COLO829 (cell line): Measurements from ENCODE around the gene TUBGCP4.
"Not testable (repeated sequence)": the region's sequence is repeated elsewhere in the genome, so short reads cannot be mapped to it uniquely, and the experiment has no call there.

Experiments used
- DNase-seq: peaks from one replicate; pipeline ENCODE4 v3.0.0; 2012; ENCODE audit warnings: low spot score

The TUBGCP4 gene, protein sequence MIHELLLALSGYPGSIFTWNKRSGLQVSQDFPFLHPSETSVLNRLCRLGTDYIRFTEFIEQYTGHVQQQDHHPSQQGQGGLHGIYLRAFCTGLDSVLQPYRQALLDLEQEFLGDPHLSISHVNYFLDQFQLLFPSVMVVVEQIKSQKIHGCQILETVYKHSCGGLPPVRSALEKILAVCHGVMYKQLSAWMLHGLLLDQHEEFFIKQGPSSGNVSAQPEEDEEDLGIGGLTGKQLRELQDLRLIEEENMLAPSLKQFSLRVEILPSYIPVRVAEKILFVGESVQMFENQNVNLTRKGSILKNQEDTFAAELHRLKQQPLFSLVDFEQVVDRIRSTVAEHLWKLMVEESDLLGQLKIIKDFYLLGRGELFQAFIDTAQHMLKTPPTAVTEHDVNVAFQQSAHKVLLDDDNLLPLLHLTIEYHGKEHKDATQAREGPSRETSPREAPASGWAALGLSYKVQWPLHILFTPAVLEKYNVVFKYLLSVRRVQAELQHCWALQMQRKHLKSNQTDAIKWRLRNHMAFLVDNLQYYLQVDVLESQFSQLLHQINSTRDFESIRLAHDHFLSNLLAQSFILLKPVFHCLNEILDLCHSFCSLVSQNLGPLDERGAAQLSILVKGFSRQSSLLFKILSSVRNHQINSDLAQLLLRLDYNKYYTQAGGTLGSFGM

DNA sequence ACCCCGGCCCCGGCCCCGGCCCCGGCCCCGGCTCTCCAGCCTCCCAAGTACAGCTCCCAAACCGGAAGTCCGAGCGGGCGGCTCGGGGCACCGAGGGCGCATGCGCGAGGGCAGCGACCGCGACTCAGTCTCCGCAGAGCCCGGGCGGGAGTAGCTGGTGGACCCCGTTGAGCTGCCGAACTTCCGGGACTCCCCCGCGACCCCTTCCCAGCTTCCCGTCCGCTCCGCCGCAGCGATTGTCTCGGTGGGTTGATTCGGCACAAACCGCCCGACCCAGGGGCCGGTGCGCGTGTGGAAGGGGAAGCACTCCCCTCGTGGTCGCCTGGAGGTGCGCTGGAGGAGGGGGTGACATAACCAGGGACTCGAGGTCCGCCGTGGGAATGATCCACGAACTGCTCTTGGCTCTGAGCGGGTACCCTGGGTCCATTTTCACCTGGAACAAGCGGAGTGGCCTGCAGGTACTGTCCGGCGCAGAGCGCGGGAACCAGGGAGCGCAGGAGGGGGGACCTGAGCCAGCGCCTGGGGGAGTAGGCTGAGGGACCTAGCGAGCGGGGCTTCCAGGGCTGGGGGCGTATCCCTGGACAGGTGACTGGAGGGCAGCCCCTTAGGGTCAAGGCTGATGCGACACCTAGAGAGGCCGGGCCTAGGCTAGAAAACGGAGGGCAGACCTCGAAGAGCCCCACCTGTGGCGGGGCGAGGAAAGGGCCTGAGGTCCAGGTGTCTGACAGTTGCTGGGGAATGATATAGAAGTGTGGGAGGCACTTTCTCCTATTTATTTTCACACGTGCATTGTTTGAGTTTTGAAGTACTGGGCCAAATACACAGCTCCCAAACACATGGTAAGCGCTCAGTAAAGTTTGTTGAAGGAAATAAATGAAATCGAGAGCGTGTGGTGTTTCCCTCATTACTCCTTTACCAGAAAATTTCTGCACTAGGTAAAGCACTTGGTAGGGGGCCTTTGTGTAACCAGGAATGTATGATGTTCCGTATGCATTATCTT, at the start of gene TUBGCP4, which contains the start of gene ZSCAN29:
Gene TUBGCP4, plus strand, starts transcription at position 127 of the 1,000 bp plus-strand sequence. Its CDS starts 254 bp downstream, at position 381.
Gene ZSCAN29, minus strand, starts transcription at position 69 of the 1,000 bp plus-strand sequence. CDS start 1,130 bp downstream, outside the sequence.
- peak; percentile 58 for DNase-seq

DNA sequence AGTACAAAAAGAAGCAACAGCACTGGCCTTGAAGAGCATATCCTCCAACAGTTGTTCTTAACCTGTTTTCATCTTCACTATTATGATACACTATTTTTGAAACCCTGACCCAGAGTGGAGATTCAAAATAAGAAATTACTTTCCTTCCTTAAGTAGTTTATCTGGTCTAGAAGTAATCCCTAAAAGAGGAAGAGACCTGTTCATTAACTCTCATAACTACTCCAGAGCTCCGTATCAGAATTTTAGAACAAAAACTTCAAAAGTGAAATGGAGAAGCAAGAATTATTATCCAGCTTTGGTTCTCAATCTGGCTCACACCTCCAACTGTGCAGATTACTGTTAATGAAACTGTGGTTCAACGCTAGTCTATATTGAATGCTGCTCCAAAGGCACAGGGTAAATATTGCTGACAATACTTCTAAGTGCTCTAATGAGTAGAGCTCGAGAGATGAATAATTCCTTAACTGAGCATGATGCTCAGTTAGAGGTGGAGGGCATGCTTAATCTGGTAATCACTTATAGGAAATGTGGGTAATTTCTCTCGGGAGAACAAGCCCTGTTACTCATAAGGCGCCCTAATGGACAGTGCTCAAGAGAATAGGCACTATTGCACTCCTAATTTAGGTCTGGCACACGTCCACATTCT, 45.7 kb upstream of the TUBGCP4 start:
- no peak for DNase-seq

DNA sequence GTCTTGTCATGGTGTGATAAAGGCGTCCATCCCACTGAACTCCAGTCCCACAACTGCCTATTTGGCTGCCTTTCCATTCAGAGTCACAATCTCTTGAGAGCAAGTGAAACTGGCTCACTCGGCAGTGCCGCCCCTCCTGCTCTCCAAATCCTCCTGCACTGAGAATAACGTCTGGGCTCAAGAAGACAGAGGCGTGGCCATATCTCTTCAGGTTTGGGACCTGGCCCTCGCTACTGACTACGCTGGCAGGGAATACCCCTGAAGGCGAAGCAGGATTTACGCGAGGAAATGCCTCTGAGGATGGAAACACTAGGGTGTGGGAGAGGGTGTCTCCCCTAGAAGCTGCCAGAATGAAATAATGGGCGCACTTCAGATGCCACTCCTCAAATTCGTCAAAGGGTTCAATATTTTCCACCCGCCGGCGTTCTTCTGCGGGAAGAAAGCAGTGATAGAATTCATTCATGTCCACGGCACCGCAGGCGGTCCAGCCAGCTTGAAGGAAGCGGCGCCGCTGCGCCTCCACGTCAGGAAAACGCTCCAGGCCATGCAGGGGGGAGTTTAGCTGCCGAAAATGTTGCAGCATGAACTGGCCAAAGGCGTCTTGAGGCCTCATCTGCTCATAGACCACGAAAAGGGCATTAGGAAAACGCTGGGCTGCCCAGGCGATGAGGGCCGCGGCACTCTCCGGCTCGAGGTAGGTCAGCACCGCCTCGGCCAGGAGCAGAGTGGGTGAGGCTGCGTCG, 41.5 kb upstream of the TUBGCP4 start:
- DNase-seq, result no peak

DNA sequence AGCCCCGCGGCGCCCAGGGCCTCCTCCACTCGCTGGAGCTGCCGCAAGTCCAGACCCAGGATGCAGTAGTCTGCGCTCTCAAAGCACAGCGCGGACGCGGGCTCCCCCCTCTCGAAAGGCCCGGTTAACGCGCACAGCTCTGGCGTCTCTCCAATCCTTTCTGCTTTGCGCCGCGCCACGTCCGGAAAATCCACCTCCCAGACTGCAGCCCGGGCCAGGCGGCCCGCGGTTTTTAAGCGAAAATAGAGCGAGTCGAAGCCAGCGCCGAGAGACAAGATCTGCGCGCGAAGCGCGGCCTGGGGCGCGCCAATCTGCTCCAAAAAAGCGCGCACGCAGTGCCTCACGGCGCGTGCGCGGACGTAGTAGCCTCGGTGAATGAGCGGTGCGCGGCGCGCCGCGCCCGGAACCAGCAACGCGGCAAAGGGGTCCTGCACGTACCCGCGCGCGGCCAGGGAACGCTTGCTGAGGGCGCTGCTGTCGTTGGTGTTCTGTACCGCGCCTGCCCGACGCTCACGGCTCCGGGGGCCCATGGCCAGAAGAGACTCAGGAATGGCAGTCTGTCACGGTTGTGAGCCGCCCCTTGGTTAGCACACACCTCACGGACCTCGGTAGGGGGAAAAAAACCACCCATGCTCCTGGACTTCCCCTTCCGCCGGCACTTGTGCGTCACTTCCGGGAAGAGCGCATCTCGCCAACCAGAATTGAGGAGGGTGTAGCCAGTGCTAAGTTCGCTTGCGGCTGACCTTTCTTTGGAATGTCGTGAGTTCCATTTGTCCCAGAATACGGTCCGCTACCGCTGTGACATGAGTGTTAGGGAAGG, 40.7 kb upstream of the TUBGCP4 start, which contains the start of gene LCMT2:
Gene LCMT2, minus strand, starts transcription at position 614 of the 820 bp plus-strand sequence. Its CDS starts 84 bp downstream, at position 530.
- peak; percentile 68 for DNase-seq

DNA sequence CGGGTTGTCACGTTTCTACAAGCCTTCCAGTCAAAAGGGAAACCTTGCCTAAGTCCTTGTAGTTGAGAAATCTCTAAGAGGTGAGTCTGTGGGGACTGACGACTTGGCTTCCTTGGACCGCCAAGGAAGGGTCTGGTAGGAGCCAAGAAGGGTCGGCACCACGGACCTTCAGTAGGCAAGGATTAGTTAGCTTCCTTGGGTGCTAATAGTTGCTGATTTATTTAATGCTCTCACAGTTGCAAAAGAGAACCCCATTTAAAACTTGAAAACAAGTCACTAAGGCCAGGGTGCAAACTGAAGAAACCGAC, 40.2 kb upstream of the TUBGCP4 start:
- DNase-seq, result no peak

DNA sequence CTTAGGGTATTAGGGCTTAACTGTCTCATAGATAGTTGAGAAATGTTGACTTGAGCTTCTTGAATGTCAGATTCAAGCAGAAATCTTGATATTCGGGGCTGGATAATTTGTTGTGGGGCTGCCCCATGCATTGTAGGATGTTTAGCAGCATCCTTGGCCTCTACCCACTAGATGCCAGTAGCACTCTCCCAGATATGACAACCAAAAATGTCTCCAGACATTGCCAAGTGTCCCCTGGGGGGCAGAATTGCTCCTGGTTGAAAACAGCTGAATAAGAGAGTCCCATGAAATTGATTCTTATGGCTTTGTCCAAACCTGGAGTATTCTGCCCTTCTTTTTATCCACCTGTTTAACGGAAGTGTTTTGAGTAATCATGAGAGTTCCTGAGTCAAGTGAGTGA, 24.6 kb upstream of the TUBGCP4 start:
- no peak for DNase-seq

DNA sequence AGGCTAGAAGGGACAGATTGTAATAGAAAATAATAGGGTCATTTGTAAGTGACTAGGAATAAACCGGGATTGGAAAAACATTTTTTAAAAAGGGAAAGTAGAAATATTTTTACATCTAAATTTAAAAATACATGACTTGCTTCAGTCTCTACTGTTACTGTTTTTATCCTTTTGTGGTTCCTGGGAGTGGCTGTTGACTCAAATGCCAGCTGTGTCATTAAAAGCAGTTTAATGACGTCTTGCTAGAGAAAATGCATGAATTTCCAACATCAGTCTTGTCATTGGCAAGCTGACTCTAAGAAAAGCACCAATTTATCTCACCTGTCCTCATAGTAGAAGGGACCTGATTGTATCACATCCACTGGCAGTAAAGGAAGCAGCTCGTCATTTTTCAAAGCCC, 23.8 kb upstream of the TUBGCP4 start:
- no peak for DNase-seq

DNA sequence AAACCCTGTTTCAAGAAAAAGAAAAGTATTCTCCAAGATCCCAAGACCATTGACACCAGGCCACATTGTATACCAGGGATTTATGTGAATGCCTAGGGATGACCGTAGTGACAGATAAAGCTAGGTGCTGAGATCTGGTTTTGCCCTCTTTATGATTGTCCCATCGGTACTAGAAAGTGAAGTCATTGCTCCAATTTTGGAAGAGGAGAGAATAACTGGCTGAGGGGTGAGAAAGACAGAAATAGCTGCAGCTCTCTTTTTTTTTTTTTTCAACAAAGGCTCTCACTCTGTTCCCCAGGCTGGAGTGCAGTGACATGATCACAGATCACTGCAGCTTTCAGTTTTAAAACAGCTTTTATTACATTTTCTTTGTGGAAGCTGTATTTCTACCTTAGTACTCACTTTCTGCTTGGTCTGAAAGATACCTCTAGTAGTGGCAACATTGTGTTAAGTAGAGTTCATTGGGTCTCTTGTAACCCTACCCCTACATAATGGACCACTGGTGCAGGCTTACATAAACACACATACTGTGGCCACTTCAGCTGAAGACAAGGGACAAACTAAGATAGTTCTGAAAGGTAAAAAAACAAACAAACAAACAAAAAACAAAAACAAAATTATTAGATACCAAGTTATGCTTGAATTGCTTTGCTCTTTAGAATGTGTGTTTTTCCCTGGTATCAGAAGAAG, 18.1 kb upstream of the TUBGCP4 start:
- no peak for DNase-seq

DNA sequence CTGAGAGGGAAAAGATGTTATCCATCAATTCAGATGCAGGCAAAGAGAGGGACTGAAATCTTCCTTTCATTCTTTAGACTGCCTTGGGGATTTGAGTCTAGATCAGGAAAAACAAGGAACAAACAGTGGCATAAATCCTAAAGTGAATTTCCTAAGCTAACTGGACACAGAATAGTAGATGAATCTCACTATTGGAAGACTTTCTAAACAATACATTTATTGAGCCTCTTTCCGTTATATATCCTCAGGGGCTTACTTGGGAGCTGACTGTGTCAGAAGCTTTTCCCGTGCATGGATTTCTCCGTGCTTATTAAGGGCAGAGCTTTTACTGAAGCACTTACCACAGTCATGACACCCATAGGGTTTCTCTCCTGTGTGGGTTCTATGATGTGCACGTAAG, 10.1 kb upstream of the TUBGCP4 start:
- no peak for DNase-seq

DNA sequence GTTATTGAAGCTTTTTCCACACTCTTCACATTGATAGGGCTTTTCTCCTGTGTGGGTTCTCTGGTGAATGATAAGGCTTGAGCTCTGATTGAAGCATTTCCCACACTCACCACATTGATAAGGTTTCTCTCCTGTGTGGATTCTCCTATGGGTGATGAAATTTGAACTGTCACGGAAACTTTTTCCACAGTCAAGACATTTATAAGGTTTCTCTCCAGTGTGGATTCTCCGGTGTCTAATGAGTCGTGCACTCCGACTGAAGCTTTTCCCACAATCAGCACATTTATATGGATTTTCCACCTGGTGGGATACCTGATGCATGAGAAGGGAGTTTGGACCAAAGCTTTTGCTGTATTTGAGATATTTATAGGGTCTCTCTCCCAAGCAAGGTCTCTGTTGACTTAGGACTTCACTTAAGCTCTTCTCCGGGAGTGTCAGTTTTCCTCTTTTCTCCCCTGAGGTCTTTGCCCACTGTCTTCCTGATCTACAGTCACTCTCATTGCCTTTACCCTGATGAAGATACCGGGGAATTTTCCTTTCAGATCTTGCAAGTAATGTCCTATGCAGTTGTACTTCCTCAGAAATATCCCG, 9.5 kb upstream of the TUBGCP4 start:
- no peak for DNase-seq

DNA sequence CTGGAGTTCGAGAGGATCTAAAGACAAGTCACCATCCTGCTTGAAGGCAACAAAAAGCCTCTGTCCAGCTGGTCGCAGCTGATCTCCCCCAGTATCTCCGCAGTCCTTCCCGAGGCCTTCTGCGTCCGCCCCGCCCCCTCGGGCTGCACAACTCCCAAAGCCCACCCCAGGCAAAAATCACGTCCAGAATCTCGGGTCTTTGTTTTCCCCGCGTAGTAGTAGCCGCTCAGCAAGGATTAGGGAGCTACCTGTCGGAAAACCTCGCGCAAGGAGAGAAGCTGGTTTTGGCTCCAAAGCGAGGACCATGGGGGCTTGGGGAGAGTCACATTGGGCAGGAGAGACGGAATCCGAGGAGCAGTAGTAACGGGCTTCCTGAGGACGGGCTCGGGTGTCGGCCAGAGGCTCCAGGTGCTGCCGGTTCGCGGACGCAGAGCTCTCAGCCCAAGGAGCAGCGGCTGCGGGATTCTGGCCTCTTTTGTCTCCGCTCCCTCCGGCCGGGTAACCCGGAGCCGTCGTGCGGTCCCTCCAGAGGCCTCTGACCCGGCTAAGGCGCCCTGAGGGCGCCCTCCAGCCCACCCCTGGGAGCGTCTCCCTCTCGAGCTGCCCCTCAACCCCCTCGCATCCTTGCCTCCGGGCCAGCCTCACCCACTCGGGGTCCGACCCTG, 459 bp upstream of the TUBGCP4 start:
- DNase-seq, result no peak

DNA sequence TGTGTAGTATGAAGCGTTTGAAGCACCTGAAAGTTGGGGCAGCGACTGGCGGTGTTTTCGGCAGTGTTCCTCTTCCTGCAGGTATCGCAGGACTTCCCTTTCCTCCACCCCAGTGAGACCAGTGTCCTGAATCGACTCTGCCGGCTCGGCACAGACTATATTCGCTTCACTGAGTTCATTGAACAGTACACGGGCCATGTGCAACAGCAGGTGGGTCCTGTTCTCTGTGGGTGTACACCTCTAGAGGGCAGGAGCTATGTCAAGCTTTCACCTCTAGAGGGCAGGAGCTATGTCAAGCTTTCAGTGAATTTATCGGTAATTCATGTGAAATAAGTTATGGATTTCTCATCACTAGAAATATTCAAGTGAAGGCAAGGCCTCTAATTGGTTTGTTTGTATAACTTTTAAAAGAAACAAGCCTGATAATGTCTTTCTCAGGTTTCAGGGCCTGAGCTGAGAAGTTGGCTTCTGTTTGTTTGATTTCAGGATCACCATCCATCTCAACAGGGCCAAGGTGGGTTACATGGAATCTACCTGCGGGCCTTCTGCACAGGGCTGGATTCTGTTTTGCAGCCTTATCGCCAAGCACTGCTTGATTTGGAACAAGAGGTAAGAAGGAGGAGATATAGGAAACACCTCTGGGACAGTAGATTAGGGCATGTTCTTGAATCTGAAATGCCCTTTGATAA, 5.3 kb downstream of the TUBGCP4 start:
- peak; percentile 15 for DNase-seq

DNA sequence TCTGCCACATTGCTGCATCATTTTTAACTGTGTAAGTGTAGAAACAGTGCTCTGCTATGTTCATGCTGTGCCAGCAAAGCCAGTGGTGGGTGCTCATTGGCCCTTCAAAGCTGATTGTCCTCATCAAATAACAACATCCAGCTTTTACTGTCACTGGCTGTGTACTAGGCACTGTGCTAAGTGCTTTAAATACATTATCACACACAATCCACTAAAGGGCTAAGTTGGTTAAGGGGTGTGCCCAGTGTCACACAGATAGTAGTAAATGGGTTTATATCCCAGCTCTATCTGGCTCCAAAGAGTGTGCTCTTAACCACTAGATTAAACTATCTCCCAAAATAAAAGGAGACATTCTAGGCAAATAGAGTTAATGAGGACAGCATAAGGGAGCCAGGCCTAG, 7.7 kb downstream of the TUBGCP4 start:
- no peak for DNase-seq

DNA sequence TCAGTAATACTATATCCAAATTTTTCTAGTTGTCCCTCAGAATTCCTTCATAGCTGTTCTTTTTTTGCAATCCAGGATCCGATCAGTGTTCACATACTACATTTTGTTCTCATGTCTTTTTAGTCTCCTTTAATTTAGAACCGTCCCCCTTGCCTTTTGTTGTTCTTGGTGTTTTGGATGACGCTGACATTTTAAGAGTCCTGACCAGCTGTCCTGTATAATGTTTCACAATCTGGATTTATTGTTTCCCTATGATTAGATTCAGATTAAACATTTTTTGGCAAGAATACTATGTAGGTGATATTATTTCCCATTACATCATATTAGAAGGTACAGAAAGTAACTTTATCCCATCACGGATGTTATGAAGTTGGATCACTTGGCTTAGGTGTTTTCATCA, 11.4 kb downstream of the TUBGCP4 start:
- no peak for DNase-seq

DNA sequence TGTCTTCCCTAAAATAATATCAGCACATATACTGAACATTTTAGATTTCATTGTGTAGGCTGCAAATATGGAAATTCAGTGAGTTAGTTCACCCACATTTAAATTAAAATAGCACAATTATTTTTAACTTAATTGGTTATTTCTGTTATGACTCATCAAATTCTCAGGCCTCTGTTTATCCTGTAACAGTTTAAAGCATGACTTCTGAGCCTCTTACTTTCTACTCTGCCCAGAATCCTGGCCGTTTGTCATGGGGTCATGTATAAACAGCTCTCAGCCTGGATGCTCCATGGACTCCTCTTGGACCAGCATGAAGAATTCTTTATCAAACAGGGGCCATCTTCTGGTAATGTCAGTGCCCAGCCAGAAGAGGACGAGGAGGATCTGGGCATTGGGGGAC, 12.2 kb downstream of the TUBGCP4 start:
- no peak for DNase-seq

DNA sequence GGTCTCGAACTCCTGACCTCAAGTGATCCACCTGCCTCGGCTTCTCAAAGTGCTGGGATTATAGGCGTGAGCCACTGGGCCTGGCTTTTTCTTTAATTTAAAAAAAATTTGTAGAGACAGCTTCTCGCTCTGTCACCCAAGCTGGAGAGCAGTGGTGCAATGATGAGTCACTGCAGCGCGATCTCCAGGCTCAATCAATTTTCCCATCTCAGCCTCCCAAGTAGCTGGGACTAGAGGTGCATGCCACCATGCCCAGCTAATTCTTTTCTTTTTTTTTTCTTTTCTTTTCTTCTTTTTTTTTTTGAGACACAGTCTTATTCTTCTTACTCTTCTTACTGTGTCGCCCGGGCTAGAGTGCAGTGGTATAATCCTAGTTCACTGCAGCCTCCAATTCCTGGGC, 19.8 kb downstream of the TUBGCP4 start:
- DNase-seq, result no peak

DNA sequence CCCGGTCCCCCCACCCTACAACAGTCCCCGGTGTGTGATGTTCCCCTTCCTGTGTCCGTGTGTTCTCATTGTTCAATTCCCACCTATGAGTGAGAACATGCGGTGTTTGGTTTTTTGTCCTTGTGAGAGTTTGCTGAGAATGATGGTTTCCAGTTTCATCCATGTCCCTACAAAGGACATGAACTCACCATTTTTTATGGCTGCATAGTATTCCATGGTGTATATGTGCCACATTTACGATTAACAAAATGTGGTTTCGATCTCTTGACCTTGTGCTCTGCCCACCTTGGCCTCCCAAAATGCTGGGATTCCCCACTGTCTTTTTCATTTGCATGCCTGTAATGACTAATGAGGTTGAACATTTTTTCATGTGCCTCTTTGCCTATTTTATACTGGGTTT, 22.7 kb downstream of the TUBGCP4 start:
- DNase-seq, result not testable (repeated sequence)

DNA sequence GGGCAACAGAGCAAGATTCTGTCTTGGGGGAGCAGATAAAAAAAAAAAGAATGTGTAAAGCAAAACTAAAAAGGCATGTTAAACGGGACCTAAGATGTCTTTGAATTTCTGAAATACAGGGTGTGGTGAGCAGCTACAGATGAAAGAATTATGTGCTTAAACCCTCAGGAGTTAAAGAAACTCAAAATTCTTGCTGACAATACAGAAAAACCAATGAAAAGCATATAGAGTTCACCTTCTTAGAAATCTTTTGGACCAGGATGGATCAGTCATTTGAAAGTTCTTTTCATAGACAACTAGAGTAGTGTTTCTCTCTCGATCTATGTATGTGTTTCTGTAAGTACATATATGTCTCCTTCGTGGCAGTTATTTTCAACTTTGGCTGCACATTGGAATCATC, 31.4 kb downstream of the TUBGCP4 start:
- DNase-seq, result no peak
